ENCODE measurements around the gene SKAP1. TPM values are rescaled to one million over a fixed set of nuclear protein-coding genes. Genes with fewer than 3 reads are reported as not detected.
"Not testable (repeated sequence)": the region's sequence is repeated elsewhere in the genome, so short reads cannot be mapped to it uniquely, and the experiment has no call there.

Gene SKAP1
- total RNA-seq, 4 donors from 2014 or later = not detected

DNA sequence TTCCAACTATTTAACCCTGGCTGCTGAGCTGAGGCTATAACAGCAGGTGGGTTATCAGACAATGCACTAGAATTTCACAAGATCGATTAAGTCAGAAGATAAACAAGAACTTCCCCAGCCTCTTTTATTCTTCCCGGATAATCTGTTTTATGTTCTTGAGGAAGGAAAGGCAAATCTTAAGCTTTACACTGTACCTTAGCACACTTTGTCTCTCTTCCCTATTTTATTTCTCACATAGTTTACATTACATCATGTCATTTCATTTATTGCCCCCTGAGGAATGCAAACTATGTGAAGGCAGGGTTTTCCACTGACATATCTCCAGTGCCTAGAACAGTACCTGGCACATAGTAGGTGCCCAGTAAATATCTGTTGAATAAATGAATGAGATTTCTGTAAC, 139.6 kb downstream of the SKAP1 start:
- intact Hi-C loops (cut with DNase I; ENCODE audit: low total_unique reads) (no loop called here), in situ Hi-C loops (cut with MboI; ENCODE audit: low sequenced_read_pairs in 4 of 4) (no loop called here)
- no peak for DNase-seq
- Histone ChIP-seq H3K36me3 (no peaks in the 10 kb centered on the region), H3K9me3 (no peaks in the 10 kb centered on the region), H3K27ac (no peak overlapping the region), H3K4me3 (no peak overlapping the region), H3K27me3 (no peaks in the 10 kb centered on the region), H3K4me1 (peaks cover 0 to 5% of the 10 kb centered on the region in 2 donors)
- no peak for TF ChIP-seq CTCF (IDR thresholded peaks at IDR 0.05 in 4 of 5, conservative IDR thresholded peaks at IDR 0.05 in 1 of 5)
- TF ChIP-seq POLR2A (IDR thresholded peaks at IDR 0.05) = no peak
- no peak for ATAC-seq

DNA sequence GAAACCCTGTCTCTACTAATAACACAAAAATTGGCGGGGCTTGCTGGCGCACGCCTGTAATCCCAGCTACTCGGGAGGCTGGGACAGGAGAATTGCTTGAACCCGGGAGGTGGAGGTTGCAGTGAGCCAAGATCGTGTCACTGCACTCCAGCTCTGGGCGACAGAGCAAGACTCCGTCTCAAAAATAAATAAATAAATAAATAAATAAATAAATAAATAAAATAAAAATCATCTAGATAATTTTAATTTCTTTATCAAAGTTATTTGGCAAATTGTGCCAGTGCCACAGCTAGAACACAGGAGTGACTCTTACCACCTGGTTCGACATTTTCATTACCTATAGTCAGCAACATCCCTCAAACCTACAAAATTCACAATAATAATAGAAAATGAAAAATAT, 143.1 kb downstream of the SKAP1 start:
- H3K27me3 ChIP-seq; DNase-seq; H3K36me3 ChIP-seq; in situ Hi-C loops (cut with MboI; ENCODE audit: low sequenced_read_pairs in 4 of 4); ATAC-seq; H3K27ac ChIP-seq; H3K4me3 ChIP-seq; H3K9me3 ChIP-seq; intact Hi-C loops (cut with DNase I; ENCODE audit: low total_unique reads); H3K4me1 ChIP-seq: not testable (repeated sequence)

DNA sequence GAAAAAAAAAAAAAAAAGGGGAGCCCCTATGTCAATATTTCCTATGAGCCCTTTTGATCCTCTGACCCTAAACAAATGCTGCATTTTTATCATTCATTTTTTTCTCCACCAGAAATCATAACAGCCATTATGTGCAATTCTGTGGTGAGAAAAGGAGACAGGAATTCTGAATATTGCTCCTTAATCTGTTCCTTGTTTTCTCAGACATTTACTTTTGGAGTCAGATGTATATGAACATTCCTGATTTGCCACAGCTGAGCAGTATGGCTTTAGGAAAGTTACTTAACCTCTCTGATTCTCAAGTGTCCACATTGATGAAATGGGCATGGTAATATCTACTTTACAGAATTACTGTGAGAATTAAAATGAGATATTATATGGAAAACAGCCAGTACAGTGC, 144.4 kb downstream of the SKAP1 start:
- no peaks in the 10 kb centered on the region for H3K27me3 ChIP-seq
- DNase-seq (no peak), ATAC-seq (no peak)
- intact Hi-C loops (cut with DNase I; ENCODE audit: low total_unique reads) = no loop called here
- H3K27ac ChIP-seq = no peak overlapping the region
- TF ChIP-seq CTCF (IDR thresholded peaks at IDR 0.05 in 4 of 5, conservative IDR thresholded peaks at IDR 0.05 in 1 of 5) (no peak), POLR2A (IDR thresholded peaks at IDR 0.05) (no peak)
- H3K4me3 ChIP-seq = no peak overlapping the region
- H3K9me3 ChIP-seq = no peaks in the 10 kb centered on the region
- in situ Hi-C loops (cut with MboI; ENCODE audit: low sequenced_read_pairs in 4 of 4) = no loop called here
- H3K4me1 ChIP-seq = peaks cover 0 to 10% of the 10 kb centered on the region in 2 donors
- no peaks in the 10 kb centered on the region for H3K36me3 ChIP-seq

GRCh38 chr17:48283907-48284306, 146.1 kb downstream of the SKAP1 start:
- Histone ChIP-seq H3K4me1 (peaks cover 0 to 10% of the 10 kb centered on the region in 2 donors), H3K4me3 (no peak overlapping the region), H3K27me3 (no peaks in the 10 kb centered on the region), H3K9me3 (no peaks in the 10 kb centered on the region), H3K36me3 (no peaks in the 10 kb centered on the region), H3K27ac (no peak overlapping the region)
- DNase-seq (no peak), ATAC-seq (no peak)
- TF ChIP-seq POLR2A (IDR thresholded peaks at IDR 0.05) (no peak), CTCF (IDR thresholded peaks at IDR 0.05 in 4 of 5, conservative IDR thresholded peaks at IDR 0.05 in 1 of 5) (no peak)
- in situ Hi-C loops (cut with MboI; ENCODE audit: low sequenced_read_pairs in 4 of 4) (no loop called here), intact Hi-C loops (cut with DNase I; ENCODE audit: low total_unique reads) (no loop called here)

- ATAC-seq = no peak
- TF ChIP-seq CTCF (IDR thresholded peaks at IDR 0.05 in 4 of 5, conservative IDR thresholded peaks at IDR 0.05 in 1 of 5) (no peak), POLR2A (IDR thresholded peaks at IDR 0.05) (no peak)
- no peaks in the 10 kb centered on the region for H3K9me3 ChIP-seq
- no peaks in the 10 kb centered on the region for H3K27me3 ChIP-seq
- no peak overlapping the region for H3K27ac ChIP-seq
- in situ Hi-C loops (cut with MboI; ENCODE audit: low sequenced_read_pairs in 4 of 4) = no loop called here
- peaks cover 0 to 10% of the 10 kb centered on the region in 2 donors for H3K4me1 ChIP-seq
- DNase-seq = no peak
- H3K4me3 ChIP-seq = no peak overlapping the region
- H3K36me3 ChIP-seq = no peaks in the 10 kb centered on the region
- intact Hi-C loops (cut with DNase I; ENCODE audit: low total_unique reads) = no loop called here
Measured at GRCh38 chr17:48283411-48283810, 146.6 kb downstream of the SKAP1 start.

Data from gastrocnemius medialis (tissue), 4 donors.